ENCODE results near the gene GDPD3.

GRCh38 chr16:30054959-30055553 lies 58.3 kb downstream of the GDPD3 start:
- no peak for TF ChIP-seq POLR2AphosphoS5 (IDR thresholded peaks at IDR 0.05)
- TF ChIP-seq POLR2A (IDR thresholded peaks at IDR 0.05; ENCODE audit: low read depth): no peak
- TF ChIP-seq EP300 (IDR thresholded peaks at IDR 0.05): no peak

All from esophagus muscularis mucosa (tissue), 3 donors.